H9 (cell line): ENCODE measurements around the gene MAGT1. TPM values are rescaled to one million over a fixed set of nuclear protein-coding genes. Genes with fewer than 3 reads are reported as not detected.
"Not testable (repeated sequence)": the region's sequence is repeated elsewhere in the genome, so short reads cannot be mapped to it uniquely, and the experiment has no call there.

Experiments used
- DNase-seq: peaks from one replicate; pipeline ENCODE4 v3.0.0-alpha.2; 2017
- H2AFZ ChIP-seq: one replicate; pipeline ENCODE4 v1.6.1; 2013; ENCODE audit warnings: mild to moderate bottlenecking, low read length, control low read depth, moderate library complexity
- H2AK5ac ChIP-seq: 2 replicates; pipeline ENCODE4 v1.6.1; 2013; ENCODE audit warnings: low read length, control low read depth, mixed read lengths; ENCODE audit not compliant: insufficient read length
- H2BK120ac ChIP-seq: one replicate; pipeline ENCODE4 v1.6.1; 2013; ENCODE audit warnings: low read depth, mild to moderate bottlenecking, low read length, control low read depth, inconsistent platforms; ENCODE audit not compliant: poor library complexity, severe bottlenecking
- H2BK12ac ChIP-seq: 2 replicates; pipeline ENCODE4 v1.6.1; 2013; ENCODE audit warnings: low read length, control low read depth, mixed read lengths, low read depth; ENCODE audit not compliant: insufficient read length
- H2BK15ac ChIP-seq: 2 replicates; pipeline ENCODE4 v1.6.1; 2013; ENCODE audit warnings: low read depth, low read length, control low read depth
- H2BK20ac ChIP-seq: one replicate; pipeline ENCODE4 v1.6.1; 2013; ENCODE audit warnings: low read depth, mild to moderate bottlenecking, low read length, control low read depth, inconsistent platforms; ENCODE audit not compliant: poor library complexity, severe bottlenecking
- H2BK5ac ChIP-seq: 2 replicates; pipeline ENCODE4 v1.6.1; 2013; ENCODE audit warnings: low read length, control low read depth, mixed read lengths; ENCODE audit not compliant: insufficient read length
- H3K14ac ChIP-seq: 2 replicates; pipeline ENCODE4 v1.6.1; 2013; ENCODE audit warnings: low read length, control low read depth; ENCODE audit not compliant: insufficient read depth
- H3K18ac ChIP-seq: 2 replicates; pipeline ENCODE4 v1.6.1; 2013; ENCODE audit warnings: low read depth, mild to moderate bottlenecking, mixed read lengths, low read length, control low read depth; ENCODE audit not compliant: insufficient read length
- H3K23ac ChIP-seq: 2 replicates; pipeline ENCODE4 v1.6.1; 2013; ENCODE audit warnings: low read length, control low read depth, mixed read lengths, low read depth; ENCODE audit not compliant: insufficient read length
- H3K23me2 ChIP-seq: 2 replicates; pipeline ENCODE4 v1.6.1; 2013; ENCODE audit warnings: low read depth, mild to moderate bottlenecking, mixed read lengths, low read length, control low read depth; ENCODE audit not compliant: insufficient read length, poor library complexity, severe bottlenecking
- H3K27ac ChIP-seq: 2 replicates; pipeline ENCODE4 v1.5.1; 2013; ENCODE audit warnings: low read length, control low read depth, mixed read lengths, low read depth; ENCODE audit not compliant: insufficient read length
- H3K27me3 ChIP-seq: 2 replicates; pipeline ENCODE4 v1.6.1; 2013; ENCODE audit warnings: low read length, control low read depth, inconsistent platforms; ENCODE audit not compliant: insufficient read depth
- H3K4ac ChIP-seq: 2 replicates; pipeline ENCODE4 v1.6.1; 2013; ENCODE audit warnings: low read depth, mild to moderate bottlenecking, control low read depth, inconsistent platforms, low read length, moderate library complexity
- H3K4me1 ChIP-seq: 2 replicates; pipeline ENCODE4 v1.6.1; 2013; ENCODE audit warnings: low read length, control low read depth, inconsistent platforms; ENCODE audit not compliant: insufficient read depth
- H3K4me2 ChIP-seq: 2 replicates; pipeline ENCODE4 v1.6.1; 2013; ENCODE audit warnings: low read length, control low read depth, mixed read lengths; ENCODE audit not compliant: insufficient read length, insufficient read depth
- H3K56ac ChIP-seq: 2 replicates; pipeline ENCODE4 v1.6.1; 2013; ENCODE audit warnings: low read depth, mild to moderate bottlenecking, mixed read lengths, low read length, control low read depth; ENCODE audit not compliant: insufficient read length
- H3K79me1 ChIP-seq: 2 replicates; pipeline ENCODE4 v1.6.1; 2013; ENCODE audit warnings: low read depth, mild to moderate bottlenecking, moderate library complexity, low read length, control low read depth, inconsistent platforms; ENCODE audit not compliant: insufficient read depth, poor library complexity, severe bottlenecking
- H3K79me2 ChIP-seq: 2 replicates; pipeline ENCODE4 v1.6.1; 2013; ENCODE audit warnings: low read length, control low read depth, inconsistent platforms; ENCODE audit not compliant: insufficient read depth
- H3K9ac ChIP-seq: 2 replicates; pipeline ENCODE4 v1.6.1; 2013; ENCODE audit warnings: low read length, control low read depth, mixed read lengths; ENCODE audit not compliant: insufficient read length; ENCODE audit errors: extremely low read depth
- H3K9me3 ChIP-seq: one replicate; pipeline ENCODE4 v1.6.1; 2013; ENCODE audit warnings: low read depth, low read length, inconsistent platforms; ENCODE audit not compliant: control insufficient read depth
- H3T11ph ChIP-seq: one replicate; pipeline ENCODE4 v1.6.1; 2013; ENCODE audit warnings: mild to moderate bottlenecking, low read length, control low read depth, inconsistent platforms
- H4K20me1 ChIP-seq: one replicate; pipeline ENCODE4 v1.6.1; 2013; ENCODE audit not compliant: control insufficient read depth, insufficient read length, insufficient read depth
- H4K5ac ChIP-seq: 2 replicates; pipeline ENCODE4 v1.6.1; 2013; ENCODE audit warnings: low read depth, mild to moderate bottlenecking, mixed read lengths, low read length, control low read depth; ENCODE audit not compliant: insufficient read length
- H4K8ac ChIP-seq: replicated peaks from 2 replicates; pipeline ENCODE4 v1.6.1; 2013; ENCODE audit warnings: low read length, control low read depth, mixed read lengths, low read depth; ENCODE audit not compliant: insufficient read length
- H4K91ac ChIP-seq: 2 replicates; pipeline ENCODE4 v1.6.1; 2013; ENCODE audit warnings: low read depth, mild to moderate bottlenecking, moderate library complexity, mixed read lengths, low read length, control low read depth; ENCODE audit not compliant: insufficient read length
- H3K27ac Mint-ChIP-seq, 3 experiments: 2 replicates in 2 of 3; 3 replicates in 1 of 3; pipeline ENCODE4 v1.8.0; 2020 to 2021; ENCODE audit warnings: mixed read lengths in 3 of 3, mild to moderate bottlenecking in 1 of 3, moderate library complexity in 1 of 3
- H3K27me3 Mint-ChIP-seq: 2 replicates; pipeline ENCODE4 v1.8.0; 2021; ENCODE audit warnings: low read depth, mild to moderate bottlenecking, moderate library complexity, mixed read lengths
- H3K36me3 Mint-ChIP-seq, 3 experiments: 2 replicates in 2 of 3; 3 replicates in 1 of 3; pipeline ENCODE4 v1.8.0; 2020 to 2021; ENCODE audit warnings: low read depth in 3 of 3, mixed read lengths in 3 of 3; ENCODE audit not compliant: insufficient read depth in 1 of 3
- H3K4me1 Mint-ChIP-seq, 2 experiments: 2 replicates each; pipeline ENCODE4 v1.8.0; 2020; ENCODE audit warnings: mixed read lengths in 2 of 2
- H3K4me3 Mint-ChIP-seq, 2 experiments: 2 replicates in 1 of 2; 3 replicates in 1 of 2; pipeline ENCODE4 v1.8.0; 2020 to 2021; ENCODE audit warnings: mild to moderate bottlenecking in 2 of 2, mixed read lengths in 2 of 2, moderate library complexity in 1 of 2
- H3K9me3 Mint-ChIP-seq, 2 experiments: 2 replicates in 1 of 2; 3 replicates in 1 of 2; pipeline ENCODE4 v1.8.0; 2020; ENCODE audit warnings: mild to moderate bottlenecking in 2 of 2, mixed read lengths in 2 of 2, moderate library complexity in 1 of 2
- CTCF ChIP-seq: fragments of 200-600 bp; sonication (generic); conservative IDR thresholded peaks from 3 replicates; pipeline ENCODE4 v1.8.0; 2021; ENCODE audit warnings: antibody characterized with exemption, mild to moderate bottlenecking
- WGBS: extraction: QIAGEN DNeasy Blood & Tissue Kit; methylation state at CpG from one replicate; pipeline ENCODE4 v1.1.7; 2013; ENCODE audit warnings: missing lambda C conversion rate, low lambda C conversion rate, mixed read lengths; ENCODE audit not compliant: insufficient read length; ENCODE audit errors: extremely low coverage; 5-methylcytosine and 5-hydroxymethylcytosine counted together
- total RNA-seq: library from RNA; stranded (reverse); gene quantifications from 2 replicates; pipeline ENCODE4 v1.2.1, GENCODE V29; 2021

MAGT1 gene
- total RNA-seq, 1 experiment from 2014 or later = 42.8 TPM

DNA sequence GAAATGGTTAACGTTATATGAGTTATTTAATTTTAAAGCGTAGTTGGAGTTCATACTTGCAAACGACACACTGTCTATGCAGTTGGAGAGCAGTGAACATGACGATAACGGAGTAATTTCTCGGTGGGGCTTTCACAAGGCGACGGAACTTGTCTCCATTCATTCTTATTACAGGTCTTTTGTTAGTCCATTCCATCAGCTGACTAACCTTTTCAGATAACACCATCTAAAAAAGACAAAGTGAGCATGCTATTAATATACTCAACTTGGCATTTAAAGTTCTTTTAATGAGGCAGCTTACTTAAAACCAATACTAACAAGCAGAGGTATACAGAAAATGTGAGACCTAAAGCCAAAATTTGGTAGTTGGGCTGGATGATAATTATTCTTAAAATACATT is 19.9 kb downstream of the MAGT1 start:
- Histone ChIP-seq H3K4me2 (no peak overlapping the region), H3K4ac (no peak overlapping the region), H3T11ph (no peak overlapping the region), H3K79me2 (no peaks in the 10 kb centered on the region), H3K9ac (no peak overlapping the region), H4K20me1 (no peaks in the 10 kb centered on the region), H3K18ac (no peak overlapping the region), H2BK12ac (no peak overlapping the region), H2AFZ (no peak overlapping the region), H2BK5ac (no peak overlapping the region), H3K27me3 (no peaks in the 10 kb centered on the region), H2BK120ac (no peak overlapping the region), H2BK20ac (no peak overlapping the region), H3K23ac (no peak overlapping the region), H4K8ac (no peak overlapping the region), H2BK15ac (no peak overlapping the region), H4K5ac (no peak overlapping the region), H3K56ac (no peak overlapping the region), H3K79me1 (no peaks in the 10 kb centered on the region), H3K4me1 (no peaks in the 10 kb centered on the region), H3K14ac (no peak overlapping the region), H2AK5ac (no peak overlapping the region), H4K91ac (no peak overlapping the region), H3K27ac (no peak overlapping the region), H3K23me2 (no peaks in the 10 kb centered on the region), H3K9me3 (peaks cover 9% of the 10 kb centered on the region)
- DNase-seq = no peak
- H3K9me3 Mint-ChIP-seq = peaks cover 33 to 45% of the 10 kb centered on the region in 2 experiments
- H3K27ac Mint-ChIP-seq = no peak overlapping the region
- no peaks in the 10 kb centered on the region; the same call in 1 of the 2 replicates for H3K27me3 Mint-ChIP-seq
- no peak for TF ChIP-seq CTCF
- H3K4me3 Mint-ChIP-seq = no peak overlapping the region
- peaks cover 12 to 28% (median 26%) of the 10 kb centered on the region in 3 experiments for H3K36me3 Mint-ChIP-seq
- no peaks in the 10 kb centered on the region for H3K4me1 Mint-ChIP-seq
- no CpG with 5 or more reads among the region's 8 CpGs for WGBS

GRCh38 chrX:77831544-77831943 is 63.7 kb downstream of the MAGT1 start:
- H3K9me3 ChIP-seq = peaks cover 10% of the 10 kb centered on the region
- not testable (repeated sequence) for H3K79me2 ChIP-seq, H2BK5ac ChIP-seq, H2BK20ac ChIP-seq, H3K79me1 ChIP-seq, H4K20me1 ChIP-seq, H2BK12ac ChIP-seq, H3K4me1 Mint-ChIP-seq, H4K91ac ChIP-seq, H3K4me1 ChIP-seq, H3T11ph ChIP-seq, H4K5ac ChIP-seq, H3K27me3 ChIP-seq, H2AFZ ChIP-seq, H2BK15ac ChIP-seq, H3K27ac ChIP-seq, H3K23me2 ChIP-seq, H3K4me2 ChIP-seq, H3K4me3 Mint-ChIP-seq, H3K4ac ChIP-seq, H3K23ac ChIP-seq, H2AK5ac ChIP-seq, H3K9ac ChIP-seq, H2BK120ac ChIP-seq, H3K18ac ChIP-seq, DNase-seq, H3K56ac ChIP-seq, H3K14ac ChIP-seq, H3K27ac Mint-ChIP-seq, H4K8ac ChIP-seq, H3K27me3 Mint-ChIP-seq
- H3K9me3 Mint-ChIP-seq = peaks cover 42 to 44% of the 10 kb centered on the region in 2 experiments
- peaks cover 4 to 29% (median 5%) of the 10 kb centered on the region in 3 experiments; a peak in 5 of 7 replicates for H3K36me3 Mint-ChIP-seq
- WGBS = no CpG with 5 or more reads among the region's 5 CpGs
